Measurements from ENCODE around the gene SEC24B. TPM values are rescaled to one million over a fixed set of nuclear protein-coding genes. Genes with fewer than 3 reads are reported as not detected.

The SEC24B gene
- 9.1 and 9.5 TPM in 2 replicates for total RNA-seq

DNA sequence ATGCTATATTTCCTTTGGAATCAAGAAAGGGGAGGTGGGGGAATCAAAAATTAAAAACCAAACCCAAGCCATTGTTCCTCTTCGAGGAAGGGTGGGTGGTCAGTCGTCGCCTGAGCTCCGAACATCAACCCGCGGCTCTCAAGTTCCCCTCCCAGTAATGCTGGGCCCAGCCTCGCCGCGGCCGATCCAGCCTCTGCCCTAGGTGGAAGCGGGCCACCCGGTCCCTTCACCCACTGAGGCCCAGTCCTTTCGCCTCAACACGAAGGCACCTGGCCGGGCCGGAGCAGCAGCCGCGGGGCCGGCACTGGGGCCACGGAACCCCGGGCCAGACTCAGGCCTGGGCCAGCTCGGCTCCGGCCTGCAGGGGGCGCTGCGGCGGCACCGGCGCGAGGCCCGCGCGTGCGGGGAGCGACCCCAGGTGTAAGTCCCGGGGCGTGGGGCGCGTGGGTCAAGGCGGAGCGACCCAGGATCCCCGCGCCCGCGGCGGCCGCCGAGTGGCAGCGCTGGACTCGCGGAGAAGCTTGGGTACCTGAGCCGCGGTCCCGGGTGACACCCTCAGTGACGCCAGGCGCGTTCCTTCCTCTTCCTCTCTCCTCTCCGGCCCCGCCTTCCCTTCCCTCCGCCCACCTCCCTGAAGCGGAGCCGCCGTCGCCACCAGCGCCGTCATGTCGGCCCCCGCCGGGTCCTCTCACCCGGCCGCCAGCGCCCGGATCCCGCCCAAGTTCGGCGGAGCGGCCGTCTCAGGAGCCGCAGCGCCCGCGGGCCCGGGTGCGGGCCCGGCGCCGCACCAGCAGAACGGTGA is at the start of gene SEC24B:
Gene SEC24B (plus strand): TSS at position 611 of the 802 bp plus-strand sequence. CDS start 55 bp downstream, at position 666.

DNA sequence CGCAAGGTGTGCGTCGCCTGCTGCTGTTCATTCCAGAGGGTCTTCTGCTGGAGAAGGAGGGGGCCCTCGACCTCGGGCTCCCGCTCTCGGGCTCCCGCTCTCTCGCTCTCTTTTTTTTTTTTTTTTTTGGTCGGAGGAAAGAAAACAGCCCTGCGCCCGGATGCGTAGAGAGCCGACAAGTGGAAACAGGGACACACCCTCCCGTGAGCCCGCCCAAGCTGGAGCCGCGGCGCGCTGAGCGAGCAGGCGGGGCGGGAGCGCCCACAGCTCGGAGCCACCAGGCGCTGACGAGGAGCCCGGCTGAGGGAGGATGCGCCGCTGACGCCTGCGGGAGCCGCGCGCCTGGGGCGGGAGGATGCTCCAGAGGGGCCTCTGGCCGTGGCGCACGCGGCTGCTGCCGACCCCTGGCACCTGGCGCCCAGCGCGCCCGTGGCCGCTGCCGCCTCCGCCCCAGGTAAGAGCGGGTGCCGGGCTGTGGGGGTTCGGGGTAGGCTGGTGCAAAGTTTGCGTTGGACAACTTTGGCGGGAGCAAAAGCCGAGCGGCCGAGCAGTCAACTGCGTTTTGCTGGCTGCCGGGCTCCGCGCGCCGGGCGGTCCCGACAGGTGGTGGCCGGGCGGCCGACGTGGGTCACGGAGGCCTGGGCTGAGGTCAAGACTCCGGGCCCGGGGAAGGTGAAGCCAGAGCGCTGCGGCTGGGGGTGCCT is 126.5 kb downstream of the SEC24B start, which contains the start of gene MCUB:
Gene MCUB (plus strand): TSS at position 264 of the 704 bp plus-strand sequence. CDS start 92 bp downstream, at position 356.

Other genes starting within 250 kb of the SEC24B start
- gene COL25A1, start 131.2 kb upstream of the SEC24B start, total RNA-seq: 0.55 and 0.57 TPM in 2 replicates
- gene MCUB, start 126.4 kb downstream of the SEC24B start, total RNA-seq: 15.0 and 15.6 TPM in 2 replicates